Glomerular visceral epithelial cell (primary cell): Measurements from ENCODE around the gene IQGAP2.

Experiments used
- DNase-seq: peaks from one replicate; pipeline ENCODE4 v3.0.0-alpha.2; 2016; ENCODE audit errors: extremely low spot score

IQGAP2 gene

GRCh38 chr5:76746677-76747076, 343.6 kb downstream of the IQGAP2 start:
- DNase-seq: no peak

- DNase-seq: no peak
Measured at GRCh38 chr5:76747706-76748105, 344.6 kb downstream of the IQGAP2 start.

DNA sequence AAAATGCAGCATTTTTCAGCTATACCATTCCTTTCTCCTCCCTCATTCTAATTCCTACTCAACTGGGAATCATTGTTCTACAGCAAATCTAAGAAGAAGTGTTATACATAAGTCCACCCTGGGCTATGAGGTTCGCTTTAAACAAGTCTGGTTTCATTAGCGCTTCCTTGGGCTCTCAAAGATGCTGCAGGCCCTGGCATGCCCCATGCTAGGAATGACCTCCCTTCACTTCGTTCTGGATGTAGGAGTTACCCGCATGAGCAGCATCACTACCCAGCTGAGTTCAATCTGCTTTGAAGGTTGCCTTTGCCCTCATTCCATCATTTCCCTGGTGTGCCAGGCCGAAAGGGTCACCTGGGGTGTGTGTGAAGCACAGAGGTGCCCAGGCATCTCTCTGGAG, 348.2 kb downstream of the IQGAP2 start:
- no peak for DNase-seq

GRCh38 chr5:76754668-76755078, 351.6 kb downstream of the IQGAP2 start:
- no peak for DNase-seq

GRCh38 chr5:76755779-76756637, 352.9 kb downstream of the IQGAP2 start:
- no peak for DNase-seq

DNA sequence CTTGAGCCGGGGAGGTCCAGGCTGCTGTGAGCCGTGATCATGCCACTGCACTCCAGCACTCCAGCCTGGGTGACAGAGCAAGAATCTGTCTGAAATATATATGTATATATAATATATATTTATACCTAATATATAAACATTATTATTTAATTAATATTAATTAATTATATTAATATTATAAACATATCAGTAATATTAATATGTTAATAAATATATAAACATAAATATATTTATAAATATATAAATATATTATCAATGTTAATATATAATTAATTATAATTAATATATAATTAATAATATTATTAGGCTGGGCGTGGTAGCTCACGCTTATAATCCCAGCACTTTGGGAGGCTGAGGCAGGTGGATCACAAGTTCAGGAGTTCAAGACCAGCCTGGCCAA, 354.0 kb downstream of the IQGAP2 start:
- DNase-seq: no peak
